ENCODE data around the gene FAM3A.

The FAM3A gene

DNA sequence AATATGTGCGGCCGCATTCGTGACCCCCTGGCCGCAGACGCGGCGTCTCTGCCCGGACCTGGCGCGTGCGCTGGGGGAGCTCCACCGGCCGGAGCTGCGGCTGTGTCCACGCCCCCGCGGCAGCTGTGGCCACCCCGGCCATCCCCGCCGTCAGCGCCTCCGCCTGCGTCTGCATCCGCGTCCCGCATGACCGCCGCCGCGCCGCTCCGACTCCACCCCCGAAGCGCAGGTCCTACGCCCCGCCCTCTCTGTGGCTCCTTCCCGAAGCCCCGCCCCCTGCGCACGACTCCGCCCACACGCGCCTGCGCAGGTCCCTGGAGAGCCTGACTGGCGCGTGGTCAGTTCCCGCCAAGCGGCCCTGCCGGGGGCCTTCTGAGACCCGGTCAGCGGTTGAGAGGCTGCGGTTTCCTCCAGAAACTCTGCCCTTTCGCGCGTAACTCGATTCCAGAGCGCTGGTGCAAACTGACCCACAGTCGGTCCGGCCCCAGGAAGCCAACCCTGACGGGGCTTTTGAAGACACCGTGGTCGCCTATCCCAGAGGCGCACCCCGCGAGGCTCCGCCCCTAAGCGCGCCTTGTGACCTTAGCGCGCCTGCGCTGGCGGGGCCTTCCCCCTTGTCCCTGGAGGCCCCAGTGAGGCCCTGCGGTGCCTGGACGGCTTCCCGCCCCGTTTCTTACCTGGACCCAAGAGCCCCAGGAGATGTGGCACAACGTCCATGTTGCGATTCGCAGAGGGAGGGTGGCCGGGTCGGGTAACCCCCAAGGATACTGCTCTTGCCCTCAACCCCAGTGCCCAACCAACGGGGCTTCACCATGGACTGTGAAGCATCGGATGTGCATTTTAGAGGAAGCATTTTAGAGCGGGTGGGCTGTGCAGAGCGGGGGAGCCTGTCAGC is 37.1 kb downstream of the FAM3A start, which contains the start of gene LAGE3:
LAGE3 (minus strand) TSS at position 554 of the 895 bp plus-strand sequence; CDS start at position 188, 366 bp downstream.
- peak; percentile 82 for DNase-seq (ENCODE audit: low spot score)

DNA sequence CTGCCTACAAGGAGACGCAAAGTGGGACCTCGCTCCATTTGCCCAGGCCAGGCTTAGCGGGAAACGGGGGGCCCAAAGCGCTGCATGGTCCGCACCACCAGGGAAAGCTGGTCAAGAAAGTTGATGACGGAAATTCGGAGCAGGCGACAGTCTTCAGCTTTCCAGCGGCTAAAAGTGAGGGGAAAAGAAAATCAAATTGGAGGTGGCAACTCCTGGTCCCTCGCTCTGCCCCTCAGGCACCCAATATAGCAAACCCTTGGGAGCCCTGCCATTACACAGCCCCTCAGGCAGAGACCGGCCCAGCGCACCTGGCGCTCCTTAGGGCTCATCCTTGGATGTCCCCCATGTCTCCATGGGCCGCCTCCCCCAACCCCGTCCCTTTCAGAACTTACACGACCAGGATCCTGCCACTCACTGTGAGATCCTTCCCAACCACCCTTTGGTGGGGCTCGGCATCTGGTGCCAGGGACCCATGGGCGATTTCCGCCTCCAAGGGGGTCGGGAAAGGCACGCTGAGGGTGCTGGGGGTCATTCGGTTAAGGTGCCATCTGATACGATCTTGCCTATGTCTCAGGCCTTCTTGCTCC is 38.0 kb downstream of the FAM3A start:
- no peak for DNase-seq (ENCODE audit: low spot score)

DNA sequence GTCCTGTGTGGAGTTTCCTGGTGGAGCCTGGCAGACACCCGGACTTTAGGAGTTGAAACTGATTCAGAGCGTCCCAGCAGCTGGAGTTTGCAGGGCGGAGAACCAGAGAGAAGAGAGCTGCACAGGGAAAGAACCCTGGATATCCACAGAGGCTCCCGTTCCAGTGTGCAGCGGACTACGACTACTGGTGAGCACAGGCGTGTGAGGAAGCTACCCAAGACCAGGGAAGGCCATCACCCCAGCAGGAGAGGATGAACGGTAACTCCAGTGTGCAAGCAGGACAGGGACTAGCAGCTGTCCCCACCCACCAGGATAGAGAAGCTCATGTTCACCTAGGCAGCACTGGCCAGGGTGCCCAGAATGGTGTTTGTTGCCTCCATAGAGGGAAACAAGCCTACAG is 39.2 kb downstream of the FAM3A start:
- DNase-seq (ENCODE audit: low spot score) = no peak

DNA sequence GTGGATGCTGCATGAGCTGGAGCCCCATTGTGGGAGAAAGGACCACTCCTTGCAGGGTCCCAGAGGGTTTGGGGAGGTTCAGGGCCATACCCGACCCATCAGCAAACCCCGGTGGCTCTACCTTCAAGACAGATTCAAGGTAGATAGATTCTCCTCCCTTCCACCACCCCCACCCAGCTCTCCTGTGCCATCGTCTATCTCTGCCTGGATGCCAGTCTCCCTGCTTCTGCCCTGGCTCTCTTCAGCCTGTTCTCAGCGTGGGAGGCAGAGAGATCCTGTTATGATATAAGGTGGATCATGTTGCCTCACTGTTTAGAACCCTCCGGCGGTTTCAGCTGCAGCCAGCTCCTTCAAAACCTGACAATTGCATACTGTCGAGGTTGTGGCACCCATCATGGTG is 42.3 kb downstream of the FAM3A start:
- DNase-seq (ENCODE audit: low spot score) = no peak

DNA sequence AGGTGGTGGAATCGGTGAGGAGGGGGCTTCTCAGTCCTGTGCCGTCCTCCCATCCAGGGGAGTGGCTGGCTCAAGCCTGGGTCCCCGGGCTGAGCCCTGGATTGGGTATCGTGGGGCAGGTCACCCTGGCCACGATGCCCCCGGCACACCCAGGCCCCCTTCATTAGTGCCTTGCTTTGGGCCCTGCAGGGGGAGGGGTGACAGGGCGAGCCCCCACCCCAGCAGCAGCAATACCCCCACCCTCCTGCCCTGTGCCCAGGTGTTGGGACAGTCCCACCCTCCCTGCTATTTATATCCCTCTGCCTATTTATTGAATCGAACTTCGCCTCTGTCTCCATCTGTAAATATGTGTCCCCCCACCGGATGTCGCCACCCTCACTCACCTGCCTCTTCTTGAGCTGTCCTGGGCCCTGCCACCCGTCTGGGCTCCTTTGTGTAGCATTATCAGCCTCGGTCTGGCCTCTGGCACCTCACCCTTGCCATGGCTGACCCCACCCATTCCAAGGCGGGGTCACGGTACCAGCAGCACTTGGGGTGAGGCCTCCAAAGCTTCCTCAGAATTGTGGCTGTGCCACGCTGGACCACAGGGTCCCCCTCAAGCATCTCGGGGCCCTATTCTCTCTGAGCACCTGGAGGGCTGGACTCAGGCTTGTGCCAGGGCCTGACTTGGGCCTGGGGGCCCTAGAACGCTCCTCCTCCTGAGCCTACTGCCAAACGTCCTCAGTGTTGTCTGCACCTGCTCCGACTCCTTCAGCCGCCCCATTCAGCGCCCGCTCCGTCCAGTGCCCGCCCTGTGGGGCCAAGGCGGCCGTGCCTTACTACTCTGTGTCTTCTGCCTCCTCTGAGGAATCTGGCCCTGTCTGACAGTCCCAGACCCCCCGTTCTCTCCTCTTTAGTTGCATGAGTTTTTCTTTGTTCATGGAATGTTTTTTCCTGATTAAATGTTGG is 43.1 kb downstream of the FAM3A start:
- DNase-seq (ENCODE audit: low spot score) = no peak

DNA sequence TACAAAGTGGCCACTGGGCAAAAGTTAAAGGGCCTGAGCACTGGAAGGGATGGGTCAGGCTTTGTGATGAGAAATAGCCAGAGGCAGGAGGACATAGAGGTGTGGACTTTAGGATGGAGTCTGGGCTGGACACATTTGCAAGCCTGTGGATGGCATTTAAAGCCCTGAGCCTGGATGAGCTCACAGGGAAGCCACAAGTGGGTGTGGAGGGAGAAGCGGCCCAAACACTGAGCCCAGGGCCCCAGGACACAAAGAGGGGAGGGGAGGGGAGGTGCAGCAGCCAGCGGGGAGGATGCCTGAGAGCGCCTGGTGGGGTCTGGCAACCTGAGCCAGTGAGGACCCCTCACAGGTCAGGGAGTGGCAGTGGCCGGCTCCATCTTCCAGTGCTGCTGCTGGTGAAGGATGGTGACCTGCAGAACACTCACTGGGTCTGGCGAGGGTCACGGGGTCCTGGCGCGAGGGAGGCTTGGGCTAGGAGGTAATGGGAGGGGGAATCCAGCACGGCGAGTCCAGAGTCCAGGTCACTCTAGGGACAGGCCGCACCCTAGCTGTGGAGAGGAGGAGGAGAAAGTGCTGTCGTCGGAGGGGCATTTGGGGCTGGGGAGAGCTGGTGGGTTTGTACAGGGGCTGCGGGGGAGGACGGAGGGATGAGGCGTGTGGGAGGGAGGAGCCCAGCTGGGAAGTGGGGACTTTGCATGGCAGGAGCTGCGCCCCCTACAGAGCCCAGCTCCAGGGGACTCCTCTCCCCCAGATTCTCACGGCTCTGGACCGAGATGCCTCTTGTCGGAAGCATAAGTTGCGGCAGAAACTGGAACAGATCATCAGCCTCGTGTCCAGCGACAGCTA is 44.0 kb downstream of the FAM3A start:
- no peak for DNase-seq (ENCODE audit: low spot score)

DNA sequence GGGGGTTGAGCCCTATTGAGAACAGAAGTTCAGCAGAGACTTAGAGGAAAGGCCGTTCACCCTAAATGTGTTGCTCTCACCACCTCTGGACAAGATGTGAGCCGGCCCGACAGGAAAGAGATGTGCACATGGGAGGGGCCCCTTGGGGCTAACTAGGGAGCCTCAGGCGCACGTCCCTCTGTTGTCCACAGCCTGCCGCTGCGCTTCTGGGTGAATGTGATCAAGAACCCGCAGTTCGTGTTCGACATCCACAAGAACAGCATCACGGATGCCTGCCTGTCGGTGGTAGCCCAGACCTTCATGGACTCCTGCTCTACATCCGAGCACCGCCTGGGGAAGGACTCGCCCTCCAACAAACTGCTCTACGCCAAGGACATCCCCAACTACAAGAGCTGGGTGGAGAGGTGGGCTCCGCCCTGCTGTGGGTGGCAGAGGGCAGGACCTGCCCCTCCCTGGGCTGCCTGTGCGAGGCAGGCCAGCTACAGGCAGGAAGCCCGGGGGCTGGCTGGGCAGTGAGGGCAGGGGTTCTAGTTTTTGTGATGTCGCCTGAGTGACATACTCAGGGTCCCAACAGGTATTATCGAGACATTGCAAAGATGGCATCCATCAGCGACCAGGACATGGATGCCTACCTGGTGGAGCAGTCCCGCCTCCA is 45.0 kb downstream of the FAM3A start:
- DNase-seq (ENCODE audit: low spot score) = no peak

DNA sequence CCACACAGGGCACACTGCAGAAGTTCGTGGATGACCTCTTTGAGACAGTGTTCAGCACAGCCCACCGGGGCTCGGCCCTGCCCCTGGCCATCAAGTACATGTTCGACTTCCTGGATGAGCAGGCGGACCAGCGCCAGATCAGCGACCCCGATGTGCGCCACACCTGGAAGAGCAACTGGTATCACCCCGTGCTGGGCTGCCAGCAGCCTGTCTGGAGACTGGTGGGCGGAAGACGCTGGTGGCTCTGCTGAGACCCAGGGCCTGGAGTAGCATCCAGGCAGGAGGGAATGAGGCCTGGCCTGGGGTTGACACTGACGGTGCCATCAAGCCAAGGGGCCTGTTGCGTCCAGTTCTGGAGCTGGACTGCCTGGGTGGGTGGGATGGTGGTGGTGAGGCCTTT is 45.6 kb downstream of the FAM3A start:
- DNase-seq (ENCODE audit: low spot score) = no peak

DNA sequence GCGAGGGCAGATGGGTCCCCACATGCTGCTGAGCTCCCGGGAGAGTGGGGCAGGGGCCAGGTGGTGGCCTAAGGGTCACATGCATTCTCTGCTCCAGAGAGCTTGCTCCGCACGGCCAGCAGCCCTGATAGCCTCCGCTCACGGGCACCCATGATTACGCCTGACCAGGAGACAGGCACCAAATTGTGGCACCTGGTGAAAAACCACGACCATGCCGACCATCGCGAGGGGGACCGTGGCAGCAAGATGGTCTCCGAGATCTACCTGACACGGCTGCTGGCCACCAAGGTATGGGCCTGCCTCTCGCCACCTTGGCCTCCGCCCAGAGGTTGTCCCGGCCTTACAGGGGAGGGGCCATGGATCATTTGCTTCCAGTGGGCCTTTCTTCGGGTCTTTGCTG is 46.2 kb downstream of the FAM3A start:
- no peak for DNase-seq (ENCODE audit: low spot score)

DNA sequence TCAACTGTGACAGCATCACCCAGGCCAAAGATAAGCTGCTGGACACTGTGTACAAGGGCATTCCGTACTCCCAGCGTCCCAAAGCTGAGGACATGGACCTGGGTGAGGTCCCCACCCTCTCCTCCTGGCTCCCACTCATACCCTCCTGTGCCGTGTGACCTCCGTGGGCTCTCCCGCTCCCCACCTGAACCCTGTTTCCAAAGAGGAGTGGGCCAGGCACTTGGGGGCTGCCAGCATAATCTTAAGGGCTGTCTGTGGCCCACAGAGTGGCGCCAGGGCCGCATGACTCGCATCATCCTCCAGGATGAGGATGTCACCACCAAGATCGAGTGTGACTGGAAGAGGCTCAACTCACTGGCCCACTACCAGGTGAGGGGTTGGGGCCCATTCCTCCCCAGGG is 46.9 kb downstream of the FAM3A start:
- DNase-seq (ENCODE audit: low spot score) = no peak

DNA sequence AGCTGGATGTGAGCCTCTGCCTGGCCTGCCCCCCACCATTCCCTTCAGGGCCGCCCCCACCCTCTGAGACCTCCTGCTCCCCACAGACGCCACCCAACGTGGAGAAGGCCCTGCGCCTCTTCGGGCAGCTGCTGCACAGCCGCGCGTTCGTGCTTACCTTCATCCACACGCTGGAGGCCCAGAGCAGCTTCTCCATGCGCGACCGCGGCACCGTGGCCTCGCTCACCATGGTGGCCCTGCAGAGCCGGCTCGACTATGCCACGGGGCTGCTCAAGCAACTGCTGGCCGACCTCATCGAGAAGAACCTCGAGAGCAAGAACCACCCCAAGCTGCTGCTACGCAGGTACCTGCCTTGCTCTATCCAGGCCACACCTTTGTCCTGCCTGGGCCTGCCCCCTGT is 47.8 kb downstream of the FAM3A start:
- DNase-seq (ENCODE audit: low spot score) = no peak

DNA sequence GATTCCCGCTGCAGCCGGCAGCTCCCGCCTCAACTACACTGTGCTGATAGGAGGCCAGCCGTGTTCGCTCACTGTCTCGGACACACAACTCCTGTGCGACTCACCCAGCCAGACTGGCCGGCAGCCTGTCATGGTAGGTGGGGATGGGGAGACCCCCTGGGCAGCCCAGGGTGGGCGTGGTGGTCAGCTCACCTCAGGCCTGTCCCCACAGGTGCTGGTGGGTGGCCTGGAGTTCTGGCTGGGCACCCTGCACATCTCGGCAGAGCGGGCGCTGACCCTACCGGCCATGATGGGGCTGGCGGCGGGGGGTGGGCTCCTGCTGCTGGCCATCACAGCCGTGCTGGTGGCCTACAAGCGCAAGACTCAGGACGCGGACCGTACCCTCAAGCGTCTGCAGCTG is 48.5 kb downstream of the FAM3A start:
- DNase-seq (ENCODE audit: low spot score) = no peak

DNA sequence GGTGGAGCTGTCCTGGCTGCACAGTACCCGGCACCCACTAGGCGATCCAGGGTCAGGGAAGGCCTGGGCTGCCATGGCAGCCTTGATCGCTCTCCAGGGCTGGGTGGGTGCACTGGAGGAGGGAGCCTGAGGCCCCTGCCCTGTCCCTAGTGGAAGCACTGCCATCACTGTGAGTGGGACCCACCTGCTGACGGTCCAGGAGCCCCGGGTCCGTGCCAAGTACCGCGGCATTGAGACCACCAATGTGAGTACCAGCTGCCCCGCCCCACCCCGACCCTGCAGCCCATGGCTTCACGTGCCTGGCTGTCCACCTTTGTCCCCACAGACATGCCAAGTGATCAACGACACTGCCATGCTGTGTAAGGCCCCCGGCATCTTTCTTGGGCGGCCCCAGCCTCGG is 49.1 kb downstream of the FAM3A start:
- DNase-seq (ENCODE audit: low spot score) = no peak

DNA sequence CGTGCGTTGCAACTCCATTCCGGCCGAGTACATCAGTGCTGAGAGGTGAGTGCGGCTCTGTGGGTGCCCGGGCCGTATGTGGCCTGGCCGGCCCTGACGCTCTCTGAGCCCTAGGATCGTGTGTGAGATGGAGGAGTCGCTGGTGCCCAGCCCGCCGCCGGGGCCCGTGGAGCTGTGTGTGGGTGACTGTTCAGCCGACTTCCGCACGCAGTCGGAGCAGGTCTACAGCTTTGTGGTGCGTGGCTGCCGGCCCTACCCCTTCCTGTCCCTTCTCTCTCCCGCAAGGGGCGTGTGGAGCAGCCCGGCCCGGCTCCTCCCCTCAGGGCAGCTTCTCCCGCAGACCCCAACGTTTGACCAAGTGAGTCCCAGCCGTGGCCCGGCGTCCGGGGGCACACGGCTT is 50.0 kb downstream of the FAM3A start:
- no peak for DNase-seq (ENCODE audit: low spot score)

DNA sequence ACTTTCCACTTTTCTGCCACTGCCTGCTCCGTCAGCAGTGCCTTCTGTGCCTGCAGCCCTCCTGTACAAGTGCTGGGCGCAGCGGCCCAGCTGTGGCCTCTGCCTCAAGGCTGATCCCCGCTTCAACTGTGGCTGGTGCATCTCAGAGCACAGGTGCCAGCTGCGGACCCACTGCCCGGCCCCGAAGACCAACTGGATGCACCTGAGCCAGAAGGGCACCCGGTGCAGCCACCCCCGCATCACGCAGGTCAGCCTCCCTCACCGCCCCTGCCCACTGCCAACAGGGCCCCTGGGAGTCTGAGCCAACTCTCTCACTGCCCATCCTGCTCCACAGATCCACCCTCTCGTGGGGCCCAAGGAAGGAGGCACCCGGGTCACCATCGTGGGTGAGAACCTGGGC is 50.4 kb downstream of the FAM3A start:
- no peak for DNase-seq (ENCODE audit: low spot score)

DNA sequence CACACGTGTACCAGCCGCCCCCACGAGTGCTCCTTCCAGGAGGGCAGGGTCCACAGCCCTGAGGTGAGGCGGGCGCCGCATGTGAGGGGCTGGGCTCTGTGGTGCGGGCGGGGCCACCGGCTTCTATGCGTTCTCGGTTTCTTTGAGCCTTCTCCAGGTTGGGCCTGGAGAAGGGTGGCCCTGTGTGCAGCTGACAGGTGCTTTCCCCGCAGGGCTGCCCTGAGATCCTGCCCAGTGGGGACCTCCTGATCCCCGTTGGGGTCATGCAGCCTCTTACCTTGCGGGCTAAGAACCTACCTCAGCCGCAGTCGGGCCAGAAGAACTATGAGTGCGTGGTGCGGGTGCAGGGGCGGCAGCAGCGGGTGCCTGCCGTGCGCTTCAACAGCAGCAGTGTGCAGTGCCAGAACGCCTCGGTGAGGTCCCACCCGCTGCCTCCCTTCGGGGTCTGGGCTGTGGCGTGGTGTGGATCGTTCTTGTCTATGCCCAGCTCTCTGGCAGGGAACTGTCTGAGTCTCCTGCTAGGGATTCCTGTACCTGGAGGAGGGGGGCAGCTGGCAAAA is 51.1 kb downstream of the FAM3A start:
- no peak for DNase-seq (ENCODE audit: low spot score)

DNA sequence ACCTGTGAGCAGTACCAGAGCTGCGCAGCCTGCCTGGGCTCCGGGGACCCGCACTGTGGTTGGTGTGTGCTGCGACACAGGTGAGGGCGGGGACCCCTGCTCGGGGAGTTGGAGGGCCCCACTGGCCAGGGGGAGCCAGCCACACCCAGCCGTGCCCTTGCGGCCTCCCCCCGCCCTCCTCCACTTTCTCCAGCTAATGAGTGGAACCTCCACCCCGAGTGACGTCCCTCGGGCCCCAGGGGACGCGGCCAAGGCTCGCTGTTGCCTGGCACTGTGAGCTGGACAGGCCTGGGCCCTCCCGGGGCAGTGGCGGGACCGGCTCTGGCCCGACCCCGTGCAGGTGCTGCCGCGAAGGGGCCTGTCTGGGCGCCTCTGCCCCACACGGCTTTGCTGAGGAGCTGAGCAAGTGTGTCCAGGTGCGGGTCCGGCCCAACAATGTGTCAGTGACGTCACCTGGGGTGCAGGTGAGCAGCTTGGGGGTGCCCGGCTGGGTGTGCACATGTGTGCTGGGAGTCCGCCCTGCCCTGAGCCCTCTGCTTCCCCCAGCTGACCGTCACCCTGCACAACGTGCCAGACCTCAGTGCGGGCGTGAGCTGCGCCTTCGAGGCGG is 52.3 kb downstream of the FAM3A start:
- no peak for DNase-seq (ENCODE audit: low spot score)

DNA sequence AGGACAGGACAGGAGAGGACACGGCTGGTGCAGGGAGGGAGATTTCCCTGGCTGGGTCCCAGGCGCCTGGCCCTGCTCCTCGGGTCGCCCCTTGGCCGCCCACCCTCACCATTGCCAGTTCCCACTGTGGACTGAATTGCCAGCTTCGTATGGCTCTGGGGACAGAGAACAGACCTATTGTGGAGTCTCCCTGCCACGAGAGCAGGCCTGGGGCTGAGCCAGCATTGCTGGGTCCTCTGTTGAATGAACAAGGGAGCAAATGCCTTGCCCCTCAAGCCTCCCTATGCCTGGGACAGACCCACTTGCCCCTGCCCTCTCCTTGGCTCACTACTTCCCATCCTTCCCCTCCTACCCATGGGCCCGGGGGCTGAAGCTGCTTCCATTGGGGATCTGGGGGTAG is 53.6 kb downstream of the FAM3A start:
- DNase-seq (ENCODE audit: low spot score) = no peak

DNA sequence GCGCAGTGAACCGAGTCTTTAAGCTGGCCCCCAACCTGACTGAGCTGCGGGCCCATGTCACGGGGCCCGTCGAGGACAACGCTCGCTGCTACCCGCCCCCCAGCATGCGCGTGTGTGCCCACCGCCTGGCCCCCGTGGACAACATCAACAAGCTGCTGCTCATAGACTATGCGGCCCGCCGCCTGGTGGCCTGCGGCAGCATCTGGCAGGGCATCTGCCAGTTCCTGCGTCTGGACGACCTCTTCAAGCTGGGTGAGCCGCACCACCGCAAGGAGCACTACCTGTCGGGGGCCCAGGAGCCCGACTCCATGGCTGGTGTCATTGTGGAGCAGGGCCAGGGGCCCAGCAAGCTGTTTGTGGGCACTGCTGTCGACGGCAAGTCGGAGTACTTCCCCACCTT is 55.7 kb downstream of the FAM3A start:
- no peak for DNase-seq (ENCODE audit: low spot score)

DNA sequence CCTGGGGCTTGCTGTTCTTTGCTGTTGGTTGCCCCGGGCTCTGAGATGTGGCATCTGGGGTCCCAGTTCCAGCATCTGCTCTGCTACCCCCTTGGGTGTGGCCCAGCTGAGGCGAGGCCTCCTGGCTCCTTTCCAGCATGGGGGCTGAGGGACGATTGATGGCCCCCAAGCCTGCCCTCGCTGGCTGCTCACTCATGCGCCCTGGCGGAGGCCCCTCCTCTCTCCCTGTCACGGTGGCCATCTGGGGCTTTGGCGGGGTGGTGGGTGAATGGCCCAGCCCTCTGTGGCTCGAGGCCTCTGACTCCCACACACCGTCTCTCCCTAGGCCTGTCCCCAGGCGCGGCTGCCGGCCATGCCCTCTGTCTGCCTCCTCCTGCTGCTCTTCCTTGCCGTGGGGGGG is 56.2 kb downstream of the FAM3A start:
- no peak for DNase-seq (ENCODE audit: low spot score)
